Subcutaneous adipose tissue (tissue), 4 donors: ENCODE measurements around the gene CEP131. TPM values are rescaled to one million over a fixed set of nuclear protein-coding genes. Genes with fewer than 3 reads are reported as not detected.

Experiments
- CTCF ChIP-seq: fragments of 450-650 bp; IDR thresholded peaks from one replicate; pipeline ENCODE4 v1.5.1; 2016; ENCODE audit warnings: low read depth, mild to moderate bottlenecking, control low read depth, antibody characterized with exemption, moderate library complexity
- total RNA-seq, 4 donors: library from RNA; depleted of rRNA; stranded (reverse); fragments of >200 nt; gene quantifications; one replicate each; pipeline ENCODE4 v1.1.0, GENCODE V29; 2016

Gene CEP131
- 1 to 10 TPM; 1.6 to 8.1 (median 5.4) TPM for total RNA-seq

DNA sequence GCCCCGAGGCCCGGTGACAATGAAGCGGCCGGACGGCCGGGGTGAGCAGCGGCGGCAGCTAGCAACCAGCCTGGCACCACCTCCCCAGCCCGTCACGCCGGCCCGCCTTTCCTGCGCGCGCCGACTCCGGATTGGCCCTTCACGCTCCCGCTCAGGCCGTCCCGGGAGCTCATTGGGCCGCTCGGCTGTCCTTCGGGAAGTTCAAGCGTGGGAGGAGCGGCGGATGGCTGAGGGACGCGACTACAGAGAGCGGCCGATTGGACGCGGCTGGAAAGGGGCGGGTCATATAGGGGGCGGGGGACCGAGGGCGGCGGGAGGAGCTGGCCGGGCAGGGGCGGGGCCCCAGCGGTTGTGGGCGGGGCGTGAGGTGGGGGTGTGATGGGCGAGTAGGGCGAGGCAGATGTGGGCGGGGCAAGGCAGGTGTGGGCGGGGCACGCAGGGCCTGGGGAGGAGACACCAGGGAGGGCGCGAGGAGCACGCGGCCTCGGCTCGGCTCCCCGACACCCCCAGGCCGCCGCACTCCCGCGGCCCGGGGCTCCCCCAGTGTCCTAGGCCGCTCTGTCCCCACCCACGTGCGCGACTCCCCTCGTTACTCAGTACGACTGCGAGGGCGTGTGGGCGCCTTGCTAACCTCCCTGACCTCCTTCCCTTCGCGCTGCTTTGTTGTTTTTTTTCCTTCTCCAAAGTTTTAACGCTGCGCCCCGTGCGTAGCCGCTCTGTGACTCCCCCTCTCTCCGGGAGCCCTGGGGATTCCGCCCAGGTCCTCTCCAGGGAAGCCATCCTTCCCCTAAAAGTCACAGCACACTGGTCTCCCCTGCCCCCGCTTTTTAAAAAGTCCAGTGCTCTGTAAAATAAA is at the start of gene CEP131:
CEP131 (minus strand) TSS at position 60 of the 856 bp plus-strand sequence. CDS start 2,909 bp downstream, outside the sequence.
- no peak for TF ChIP-seq CTCF

DNA sequence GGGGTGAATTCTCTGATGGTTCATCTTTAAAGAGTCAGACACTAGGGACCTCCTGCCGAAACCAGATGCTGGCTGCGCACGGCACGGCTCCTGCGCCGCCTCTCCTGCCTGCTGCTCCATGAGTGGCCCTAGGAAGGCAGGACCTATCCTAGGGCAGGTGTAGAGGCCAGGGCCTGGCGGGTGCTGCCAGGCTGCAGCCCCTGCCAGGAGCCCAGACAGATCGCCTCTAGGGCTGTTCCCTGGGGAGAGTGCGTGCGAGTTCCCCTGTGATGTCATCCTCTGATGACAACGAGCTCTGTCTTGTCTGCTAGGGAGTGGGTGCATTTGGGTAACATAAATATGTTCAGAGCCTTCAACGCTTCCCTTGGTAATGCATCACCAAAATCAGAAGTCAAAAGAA is 48.5 kb upstream of the CEP131 start:
- no peak for TF ChIP-seq CTCF

GRCh38 chr17:81270279-81270678 is 47.5 kb upstream of the CEP131 start:
- TF ChIP-seq CTCF, result no peak

- TF ChIP-seq CTCF, result no peak
These were observed 44.8 kb upstream of the CEP131 start for GRCh38 chr17:81267390-81268067.

DNA sequence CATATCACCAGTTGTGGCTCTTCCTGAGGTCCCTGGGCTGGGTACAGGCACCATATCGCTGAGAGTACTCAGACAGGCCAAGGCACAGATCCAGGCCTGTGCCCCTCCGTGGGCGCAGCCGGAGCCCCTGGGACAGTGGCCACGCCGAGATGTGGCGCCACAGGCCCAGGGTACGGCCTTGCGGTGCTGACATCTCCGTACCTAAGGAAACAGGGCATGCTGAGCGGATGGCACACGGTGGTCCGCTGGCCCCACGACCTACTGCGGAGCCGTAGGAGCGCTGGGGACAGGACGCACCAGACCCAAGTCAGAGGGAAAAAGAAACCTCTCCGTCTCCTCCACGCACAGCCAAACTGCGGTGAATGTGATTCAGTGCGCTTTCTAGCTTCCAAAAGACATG is 42.8 kb upstream of the CEP131 start:
- no peak for TF ChIP-seq CTCF

- TF ChIP-seq CTCF, result no peak
These were observed 41.9 kb upstream of the CEP131 start for GRCh38 chr17:81264640-81265039.

DNA sequence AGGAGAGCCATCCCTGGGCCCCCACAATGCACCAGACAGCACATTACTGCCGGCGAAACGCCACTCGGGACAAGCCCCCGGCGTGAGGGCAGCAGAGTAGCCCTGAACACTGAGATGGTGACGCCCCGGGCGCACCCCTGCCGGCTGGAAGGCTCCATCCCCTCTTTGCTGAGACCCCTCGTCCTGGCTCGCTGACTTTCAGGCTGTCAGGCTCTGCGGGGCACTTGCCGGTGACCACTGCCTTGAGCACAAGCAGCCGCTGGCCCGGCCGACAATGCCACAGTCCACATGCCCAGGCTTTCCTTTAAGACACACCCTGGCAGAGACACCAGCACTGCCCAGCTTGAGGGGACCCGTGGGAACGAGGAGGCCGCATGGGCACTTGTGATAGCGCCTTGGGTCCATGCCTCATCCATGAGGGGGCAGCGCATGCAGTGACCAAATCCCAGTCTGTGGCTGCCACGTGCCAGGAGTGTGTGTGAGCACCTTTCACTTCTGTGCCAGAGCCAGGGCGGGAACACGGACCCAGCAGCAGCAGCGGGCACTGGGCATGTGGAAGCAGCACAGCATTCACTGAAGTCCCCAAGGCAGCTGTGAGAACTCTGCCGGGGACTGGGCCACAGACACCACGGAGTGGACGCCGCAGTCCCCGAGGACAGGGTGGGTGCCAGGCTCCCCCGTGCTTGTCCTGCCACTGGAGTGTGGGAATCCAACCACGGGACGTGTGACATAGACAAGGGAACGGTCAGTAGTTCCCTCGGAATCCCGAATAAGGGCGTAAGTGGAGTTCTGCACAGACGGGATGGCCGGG is 40.8 kb upstream of the CEP131 start:
- TF ChIP-seq CTCF, result no peak
